ENCODE data around the gene TGM4.

DNA sequence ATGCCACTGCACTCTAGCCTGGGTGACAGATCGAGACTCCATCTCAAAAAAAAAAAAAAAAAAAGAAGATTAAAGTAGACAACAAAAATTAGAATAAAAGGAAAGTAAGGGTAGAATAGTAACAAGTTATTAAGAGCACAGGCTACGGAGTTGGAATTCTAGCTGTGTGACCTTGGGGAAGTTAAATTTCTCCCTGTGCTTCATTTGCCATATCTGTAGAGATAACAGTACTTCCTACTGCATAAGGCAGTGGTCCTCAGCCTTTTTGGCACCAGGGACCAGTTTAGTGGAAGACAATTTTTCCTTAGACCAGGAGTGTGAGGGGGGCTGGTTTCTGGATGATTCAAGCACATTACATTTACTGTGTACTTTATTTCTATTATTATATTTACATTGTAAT lies 41.4 kb upstream of the TGM4 start:
- TF ChIP-seq, protein P1, sequence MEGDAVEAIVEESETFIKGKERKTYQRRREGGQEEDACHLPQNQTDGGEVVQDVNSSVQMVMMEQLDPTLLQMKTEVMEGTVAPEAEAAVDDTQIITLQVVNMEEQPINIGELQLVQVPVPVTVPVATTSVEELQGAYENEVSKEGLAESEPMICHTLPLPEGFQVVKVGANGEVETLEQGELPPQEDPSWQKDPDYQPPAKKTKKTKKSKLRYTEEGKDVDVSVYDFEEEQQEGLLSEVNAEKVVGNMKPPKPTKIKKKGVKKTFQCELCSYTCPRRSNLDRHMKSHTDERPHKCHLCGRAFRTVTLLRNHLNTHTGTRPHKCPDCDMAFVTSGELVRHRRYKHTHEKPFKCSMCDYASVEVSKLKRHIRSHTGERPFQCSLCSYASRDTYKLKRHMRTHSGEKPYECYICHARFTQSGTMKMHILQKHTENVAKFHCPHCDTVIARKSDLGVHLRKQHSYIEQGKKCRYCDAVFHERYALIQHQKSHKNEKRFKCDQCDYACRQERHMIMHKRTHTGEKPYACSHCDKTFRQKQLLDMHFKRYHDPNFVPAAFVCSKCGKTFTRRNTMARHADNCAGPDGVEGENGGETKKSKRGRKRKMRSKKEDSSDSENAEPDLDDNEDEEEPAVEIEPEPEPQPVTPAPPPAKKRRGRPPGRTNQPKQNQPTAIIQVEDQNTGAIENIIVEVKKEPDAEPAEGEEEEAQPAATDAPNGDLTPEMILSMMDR (IDR thresholded peaks at IDR 0.05; ENCODE audit: insufficient read depth, low read depth, low read length): no peak
- TF ChIP-seq EZH2 (IDR thresholded peaks at IDR 0.05; ENCODE audit: insufficient read depth, low read length): no peak

Data from astrocyte (in vitro differentiated cells and primary cell).